Activated naive CD8-positive, alpha-beta T cell treated with anti-CD3 and anti-CD28 coated beads, Interleukin-2, amount 50 U/mL, for 24 hours (primary cell): ENCODE results near the gene RAB26.
A peak's percentile ranks its signal among the peaks of the same experiment; 100 is the strongest.
"Not testable (repeated sequence)": the region's sequence is repeated elsewhere in the genome, so short reads cannot be mapped to it uniquely, and the experiment has no call there.

Source experiments
- ATAC-seq: fragments of 150-1000 bp; cut with Tn5 transposase; one replicate; pipeline ENCODE4 v1.10.0; 2021
- DNase-seq: peaks from one replicate; pipeline ENCODE4 v3.0.0; 2021
- H3K27ac Mint-ChIP-seq: one replicate; pipeline ENCODE4 v1.8.0; 2021; ENCODE audit warnings: mild to moderate bottlenecking, mixed read lengths
- H3K27me3 Mint-ChIP-seq: one replicate; pipeline ENCODE4 v1.8.0; 2021; ENCODE audit warnings: mixed read lengths
- H3K36me3 Mint-ChIP-seq: one replicate; pipeline ENCODE4 v1.8.0; 2021; ENCODE audit warnings: low read depth, mixed read lengths
- H3K4me1 Mint-ChIP-seq: one replicate; pipeline ENCODE4 v1.8.0; 2021; ENCODE audit warnings: mixed read lengths
- H3K4me3 Mint-ChIP-seq: one replicate; pipeline ENCODE4 v1.8.0; 2021; ENCODE audit warnings: mild to moderate bottlenecking, moderate library complexity, mixed read lengths
- H3K9me3 Mint-ChIP-seq: one replicate; pipeline ENCODE4 v1.8.0; 2021; ENCODE audit warnings: mixed read lengths

Gene RAB26

DNA sequence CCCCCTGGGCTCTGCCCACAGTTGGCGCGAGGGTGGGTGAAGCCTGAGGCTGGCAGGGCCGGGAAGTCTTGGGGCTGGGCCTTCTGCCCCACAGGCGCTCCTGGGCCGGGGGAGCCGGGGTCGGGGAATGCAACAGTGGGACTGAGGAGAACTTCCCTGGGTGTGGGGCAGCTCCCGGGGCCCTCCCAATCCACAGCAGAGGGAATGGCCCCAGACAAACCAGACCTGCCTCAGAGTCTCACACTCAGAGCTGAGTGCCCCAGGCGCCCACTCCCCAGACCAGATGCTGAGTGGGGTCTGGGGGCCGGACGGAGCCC, 24.1 kb upstream of the RAB26 start:
- not testable (repeated sequence) for H3K9me3 Mint-ChIP-seq, H3K36me3 Mint-ChIP-seq, ATAC-seq, H3K4me3 Mint-ChIP-seq, H3K27me3 Mint-ChIP-seq, H3K27ac Mint-ChIP-seq, DNase-seq
- H3K4me1 Mint-ChIP-seq, result peaks cover 16% of the 10 kb centered on the region

DNA sequence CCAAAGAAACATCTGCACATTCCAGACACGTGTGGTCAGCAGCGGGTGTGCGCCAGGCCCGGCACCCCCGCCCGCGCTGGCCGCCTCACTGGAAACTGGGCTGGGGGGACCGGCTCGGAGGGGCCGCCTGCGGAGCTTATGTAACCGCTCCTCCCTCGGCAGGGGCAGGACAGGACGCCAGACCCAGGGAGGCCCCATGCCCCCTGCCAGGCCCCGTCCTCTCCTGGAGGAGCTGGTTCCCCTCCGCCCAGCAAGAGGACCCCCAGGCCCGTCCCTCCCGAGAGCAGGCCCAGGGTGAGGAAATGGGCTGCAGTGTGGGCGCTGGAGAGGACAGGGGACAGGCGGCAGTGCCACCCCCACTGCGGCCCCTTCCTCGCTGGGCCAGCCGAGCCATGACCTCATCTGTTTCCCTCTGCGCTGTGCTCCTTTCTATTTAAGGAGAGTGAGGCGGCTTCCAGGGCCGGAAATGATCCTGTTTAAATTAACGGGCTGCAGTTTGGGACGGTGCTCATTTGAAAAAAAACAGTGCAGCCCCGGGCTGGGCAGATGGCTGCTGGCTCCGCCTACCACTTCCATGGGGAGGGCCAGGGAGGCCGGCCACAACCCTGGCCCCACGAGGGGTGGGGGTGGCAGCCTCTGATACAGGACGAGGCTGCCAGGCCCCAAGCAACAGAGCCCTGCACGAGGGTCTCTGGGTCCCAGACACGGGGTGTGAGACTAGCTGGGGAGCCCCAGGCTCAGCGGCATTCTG, 23.6 kb upstream of the RAB26 start:
- H3K4me3 Mint-ChIP-seq, H3K9me3 Mint-ChIP-seq, H3K27me3 Mint-ChIP-seq, ATAC-seq, H3K27ac Mint-ChIP-seq, DNase-seq, H3K36me3 Mint-ChIP-seq: not testable (repeated sequence)
- peaks cover 18% of the 10 kb centered on the region for H3K4me1 Mint-ChIP-seq

DNA sequence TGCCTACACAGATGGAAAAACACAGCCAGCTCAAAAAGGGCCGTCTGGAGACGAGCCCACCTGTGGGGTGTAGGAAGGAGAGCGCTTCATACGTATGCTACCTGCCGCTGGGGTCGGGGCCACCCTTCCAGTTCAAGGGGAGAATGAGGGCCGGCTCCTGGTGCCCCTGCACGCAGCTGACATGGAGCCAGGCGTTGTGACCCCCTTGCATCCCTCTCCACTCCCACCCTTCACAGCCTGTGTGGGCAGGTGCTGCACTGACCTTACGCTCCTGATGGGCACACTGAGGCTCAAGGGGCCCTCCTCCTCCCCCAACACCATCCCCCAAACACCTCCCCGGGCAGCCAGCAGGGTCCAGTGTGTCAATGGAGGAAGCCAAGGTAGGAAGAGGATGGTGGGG, 22.8 kb upstream of the RAB26 start:
- H3K27ac Mint-ChIP-seq, H3K27me3 Mint-ChIP-seq, H3K9me3 Mint-ChIP-seq, H3K4me3 Mint-ChIP-seq, H3K36me3 Mint-ChIP-seq, DNase-seq, ATAC-seq: not testable (repeated sequence)
- peaks cover 18% of the 10 kb centered on the region for H3K4me1 Mint-ChIP-seq

DNA sequence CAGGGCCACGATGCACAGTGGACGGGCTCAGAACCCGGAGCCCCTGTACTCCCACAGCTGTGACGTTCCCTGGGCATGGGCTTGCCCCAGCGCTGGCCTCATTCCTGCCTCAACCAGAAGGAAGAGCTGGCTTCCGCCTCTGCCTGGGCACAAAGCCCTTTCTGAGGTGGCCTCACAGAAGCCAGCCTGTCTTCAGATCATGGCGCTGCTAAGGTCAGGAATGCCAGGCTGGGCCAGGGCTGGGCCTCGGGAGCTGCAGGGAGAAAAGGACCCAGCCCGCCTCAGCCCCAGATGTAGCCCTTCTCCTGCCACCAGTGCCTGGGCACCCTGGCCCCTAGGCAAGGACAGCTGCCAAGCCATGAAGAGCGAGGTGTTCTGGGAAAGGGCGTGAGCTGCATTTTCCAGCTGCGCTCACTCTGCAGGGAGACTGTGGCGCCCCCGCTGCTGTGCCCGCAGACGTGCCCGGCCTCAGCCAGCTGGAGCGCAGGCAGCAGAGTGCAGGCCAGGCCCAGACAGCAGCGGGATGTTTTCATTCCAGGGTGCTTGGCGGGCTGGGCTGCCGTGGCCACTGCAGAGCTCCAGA, 22.2 kb upstream of the RAB26 start:
- ATAC-seq, H3K27ac Mint-ChIP-seq, DNase-seq, H3K36me3 Mint-ChIP-seq, H3K27me3 Mint-ChIP-seq, H3K4me3 Mint-ChIP-seq, H3K9me3 Mint-ChIP-seq: not testable (repeated sequence)
- H3K4me1 Mint-ChIP-seq, result peaks cover 18% of the 10 kb centered on the region

DNA sequence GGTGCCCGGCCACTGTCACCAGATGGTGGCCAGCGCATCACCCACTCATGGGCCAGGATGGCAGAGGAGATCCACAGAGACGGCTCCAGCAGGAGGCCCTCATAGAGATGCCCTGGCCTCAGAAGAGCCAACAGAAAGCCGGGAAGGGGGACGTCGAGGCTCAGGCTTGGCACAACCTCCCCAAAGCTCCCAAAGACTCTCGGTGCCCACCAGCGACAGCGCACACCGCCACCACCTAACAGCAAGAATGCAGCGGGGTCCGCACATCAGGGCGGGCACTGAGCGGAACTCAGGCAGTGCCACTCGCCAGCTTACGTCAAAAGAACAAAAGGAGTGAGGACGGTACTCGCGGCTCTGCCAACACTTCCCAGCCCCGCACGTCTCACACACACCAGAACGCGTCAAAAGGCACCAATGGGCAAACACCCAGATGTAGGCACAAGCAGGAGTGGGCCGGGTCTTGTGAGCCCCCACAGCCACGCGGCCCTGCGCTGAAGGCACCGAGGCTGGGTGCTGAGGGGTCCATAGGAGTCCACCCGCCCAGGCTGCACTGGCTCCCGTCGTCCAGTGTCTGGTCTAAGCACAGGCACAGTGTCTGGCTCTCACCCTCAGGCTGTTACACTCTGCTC, 21.4 kb upstream of the RAB26 start:
- not testable (repeated sequence) for H3K27me3 Mint-ChIP-seq, H3K4me3 Mint-ChIP-seq, H3K36me3 Mint-ChIP-seq, DNase-seq, H3K27ac Mint-ChIP-seq, H3K9me3 Mint-ChIP-seq
- peaks cover 18% of the 10 kb centered on the region for H3K4me1 Mint-ChIP-seq
- peak; percentile 3 for ATAC-seq

DNA sequence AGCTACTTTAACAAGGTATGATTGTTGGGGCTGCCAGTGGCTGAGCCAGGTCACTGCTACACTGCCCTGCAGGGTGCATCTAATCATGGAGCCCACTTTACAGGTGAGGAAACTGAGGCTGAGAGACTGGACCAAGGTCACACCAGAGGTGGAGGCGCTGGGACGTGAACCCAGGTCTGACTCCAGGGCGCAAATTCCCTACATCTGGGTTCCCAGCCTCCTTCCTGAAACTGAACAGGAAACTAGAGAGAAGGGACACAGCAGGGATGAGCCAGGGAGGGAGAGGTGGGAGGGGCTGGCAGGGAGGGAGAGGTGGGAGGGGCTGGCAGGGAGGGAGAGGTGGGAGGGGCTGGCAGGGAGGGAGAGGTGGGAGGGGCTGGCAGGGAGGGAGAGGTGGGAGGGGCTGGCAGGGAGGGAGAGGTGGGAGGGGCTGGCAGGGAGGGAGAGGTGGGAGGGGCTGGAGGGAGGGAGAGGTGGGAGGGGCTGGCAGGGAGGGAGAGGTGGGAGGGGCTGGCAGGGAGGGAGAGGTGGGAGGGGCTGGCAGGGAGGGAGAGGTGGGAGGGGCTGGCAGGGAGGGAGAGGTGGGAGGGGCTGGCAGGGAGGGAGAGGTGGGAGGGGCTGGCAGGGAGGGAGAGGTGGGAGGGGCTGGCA, 20.7 kb upstream of the RAB26 start:
- peaks cover 18% of the 10 kb centered on the region for H3K4me1 Mint-ChIP-seq
- not testable (repeated sequence) for DNase-seq, H3K27me3 Mint-ChIP-seq, H3K27ac Mint-ChIP-seq, H3K4me3 Mint-ChIP-seq, H3K36me3 Mint-ChIP-seq, H3K9me3 Mint-ChIP-seq
- peak; percentile 0 for ATAC-seq

DNA sequence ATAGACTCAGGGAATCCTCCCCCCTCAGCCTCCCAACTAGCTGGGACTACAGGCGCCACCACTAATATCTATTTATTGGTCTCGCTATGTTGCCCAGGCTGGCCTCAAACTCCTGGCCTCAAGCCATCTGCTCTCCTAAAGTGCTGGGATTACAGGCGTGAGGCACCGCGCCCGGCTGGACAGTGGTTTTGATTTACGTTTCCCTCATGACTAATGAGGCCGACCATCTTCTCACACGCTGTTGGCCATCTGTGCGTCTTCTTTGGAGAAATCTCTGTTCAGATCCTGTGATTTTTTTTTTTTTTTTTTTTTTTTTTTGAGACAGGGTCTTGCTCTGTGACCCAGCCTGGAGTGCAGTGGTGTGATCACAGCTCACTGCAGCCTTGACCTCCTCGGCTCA, 19.2 kb upstream of the RAB26 start:
- not testable (repeated sequence) for H3K27me3 Mint-ChIP-seq, H3K4me3 Mint-ChIP-seq, H3K36me3 Mint-ChIP-seq, DNase-seq, ATAC-seq, H3K27ac Mint-ChIP-seq, H3K9me3 Mint-ChIP-seq
- H3K4me1 Mint-ChIP-seq, result peaks cover 18% of the 10 kb centered on the region

DNA sequence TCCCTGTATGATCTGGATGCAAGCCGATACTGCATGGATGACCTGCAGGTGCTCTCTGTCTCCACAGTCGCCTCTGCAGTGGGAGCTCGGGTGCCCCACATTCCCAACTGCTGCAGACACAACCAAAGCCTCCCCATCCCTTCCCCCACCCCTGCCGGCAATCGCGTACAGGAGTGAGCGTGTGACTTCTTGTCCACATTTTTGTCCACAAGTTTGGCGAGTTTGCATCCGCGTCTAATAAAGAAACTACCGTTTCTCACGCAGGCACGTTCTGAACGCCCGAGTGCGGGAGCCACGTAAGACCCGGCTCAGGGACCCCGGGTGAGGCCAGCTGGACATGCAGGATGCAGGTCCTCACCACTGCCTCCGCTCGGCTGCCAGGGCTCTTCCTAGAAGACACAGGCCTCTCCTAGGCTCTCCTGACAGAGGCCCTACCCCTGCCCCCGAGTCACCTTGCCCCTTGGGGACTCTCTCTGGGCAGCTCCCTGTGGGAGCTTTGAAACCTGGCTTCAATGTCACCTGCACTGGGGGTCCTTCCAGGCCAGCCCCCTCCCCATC, 18.5 kb upstream of the RAB26 start:
- H3K4me1 Mint-ChIP-seq, result peaks cover 18% of the 10 kb centered on the region
- H3K36me3 Mint-ChIP-seq, H3K9me3 Mint-ChIP-seq, H3K27me3 Mint-ChIP-seq, H3K4me3 Mint-ChIP-seq, H3K27ac Mint-ChIP-seq, DNase-seq, ATAC-seq: not testable (repeated sequence)

DNA sequence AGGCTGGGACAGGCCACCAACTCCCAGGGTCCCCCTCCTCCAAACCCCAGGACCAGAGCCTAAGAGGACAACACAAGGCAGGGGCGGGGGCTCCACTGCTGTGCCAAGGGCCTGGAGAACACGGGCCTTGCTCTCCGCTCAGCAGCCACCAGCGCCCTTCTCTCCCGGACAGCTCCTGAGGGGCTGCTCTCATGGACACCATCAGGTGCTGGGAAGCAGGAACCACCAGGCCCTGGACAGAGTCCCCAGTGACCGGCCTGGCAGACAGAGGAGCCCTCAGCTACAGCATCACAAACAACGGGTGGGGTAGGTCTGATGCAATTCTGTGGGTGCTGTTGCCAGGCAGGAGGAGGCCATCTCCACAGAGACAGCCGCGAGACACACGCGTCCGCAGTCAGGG, 14.6 kb upstream of the RAB26 start:
- not testable (repeated sequence) for H3K27me3 Mint-ChIP-seq, H3K9me3 Mint-ChIP-seq, ATAC-seq, DNase-seq, H3K4me3 Mint-ChIP-seq, H3K36me3 Mint-ChIP-seq, H3K27ac Mint-ChIP-seq
- peaks cover 11% of the 10 kb centered on the region for H3K4me1 Mint-ChIP-seq

DNA sequence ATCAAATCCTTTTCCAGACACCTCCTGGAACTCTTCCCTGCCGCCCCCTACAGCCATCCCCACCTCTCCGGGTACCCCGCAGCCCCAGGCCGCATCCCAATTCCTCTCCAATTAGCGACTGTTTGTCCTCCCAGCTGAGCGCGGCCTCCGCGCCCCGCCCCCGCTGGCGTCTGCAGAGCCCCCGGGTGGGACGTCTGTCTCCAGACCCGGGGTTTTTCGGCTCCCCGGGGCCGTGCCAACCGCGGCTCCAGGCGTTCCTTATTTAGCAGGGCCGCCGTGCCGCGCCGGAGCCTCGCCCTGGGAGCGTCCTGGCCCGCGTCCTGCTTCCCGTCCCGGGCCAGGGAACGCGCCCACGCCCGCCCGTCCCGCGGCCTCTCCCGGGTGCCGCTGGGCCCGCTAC, 13.4 kb upstream of the RAB26 start:
- peak; percentile 25 for DNase-seq
- H3K4me3 Mint-ChIP-seq, result peak overlapping the region; percentile 74
- not testable (repeated sequence) for H3K27me3 Mint-ChIP-seq, H3K27ac Mint-ChIP-seq, H3K4me1 Mint-ChIP-seq, H3K36me3 Mint-ChIP-seq, H3K9me3 Mint-ChIP-seq, ATAC-seq

DNA sequence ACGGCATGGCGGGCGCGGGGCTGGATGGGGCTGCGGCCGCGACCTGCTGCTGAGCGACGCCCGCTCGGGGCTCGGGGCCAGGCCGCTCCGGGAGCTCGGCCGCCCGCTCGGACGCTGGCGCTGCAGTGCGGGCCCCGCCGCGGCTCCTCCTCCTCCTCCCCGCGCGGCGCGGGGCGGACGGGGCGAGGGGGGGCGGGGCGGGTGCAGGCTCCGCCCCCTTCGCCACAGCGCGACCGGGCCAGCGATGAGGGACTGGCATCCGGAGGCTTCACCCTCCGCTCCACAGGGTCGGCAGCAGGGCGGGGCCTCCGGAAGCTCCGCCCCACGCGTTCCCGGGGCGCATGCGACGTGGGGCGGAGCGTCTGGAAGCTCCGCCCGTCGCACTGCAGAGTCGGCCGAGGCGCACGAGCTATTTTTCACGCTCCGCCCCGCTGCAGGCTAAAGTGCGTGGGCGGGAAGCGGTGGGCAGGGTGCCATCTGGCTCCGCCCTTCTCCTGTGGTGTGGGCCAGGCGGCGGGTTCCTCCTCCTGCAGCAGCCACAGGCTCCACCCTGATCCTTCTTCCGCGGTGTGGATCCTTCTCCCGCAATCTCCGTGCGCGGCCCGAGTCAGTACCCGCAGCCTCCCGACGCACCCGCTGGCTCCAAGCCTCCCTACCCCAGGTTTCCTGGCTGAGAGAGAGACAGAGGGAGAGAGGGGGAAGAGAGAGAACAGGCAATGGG, 12.5 kb upstream of the RAB26 start, which contains the start of gene PKD1:
Gene PKD1 (minus strand): TSS at position 129 of the 721 bp plus-strand sequence. CDS start 209 bp downstream, outside the sequence.
- H3K36me3 Mint-ChIP-seq, H3K27me3 Mint-ChIP-seq: not testable (repeated sequence)
- ATAC-seq, result peak; percentile 68

DNA sequence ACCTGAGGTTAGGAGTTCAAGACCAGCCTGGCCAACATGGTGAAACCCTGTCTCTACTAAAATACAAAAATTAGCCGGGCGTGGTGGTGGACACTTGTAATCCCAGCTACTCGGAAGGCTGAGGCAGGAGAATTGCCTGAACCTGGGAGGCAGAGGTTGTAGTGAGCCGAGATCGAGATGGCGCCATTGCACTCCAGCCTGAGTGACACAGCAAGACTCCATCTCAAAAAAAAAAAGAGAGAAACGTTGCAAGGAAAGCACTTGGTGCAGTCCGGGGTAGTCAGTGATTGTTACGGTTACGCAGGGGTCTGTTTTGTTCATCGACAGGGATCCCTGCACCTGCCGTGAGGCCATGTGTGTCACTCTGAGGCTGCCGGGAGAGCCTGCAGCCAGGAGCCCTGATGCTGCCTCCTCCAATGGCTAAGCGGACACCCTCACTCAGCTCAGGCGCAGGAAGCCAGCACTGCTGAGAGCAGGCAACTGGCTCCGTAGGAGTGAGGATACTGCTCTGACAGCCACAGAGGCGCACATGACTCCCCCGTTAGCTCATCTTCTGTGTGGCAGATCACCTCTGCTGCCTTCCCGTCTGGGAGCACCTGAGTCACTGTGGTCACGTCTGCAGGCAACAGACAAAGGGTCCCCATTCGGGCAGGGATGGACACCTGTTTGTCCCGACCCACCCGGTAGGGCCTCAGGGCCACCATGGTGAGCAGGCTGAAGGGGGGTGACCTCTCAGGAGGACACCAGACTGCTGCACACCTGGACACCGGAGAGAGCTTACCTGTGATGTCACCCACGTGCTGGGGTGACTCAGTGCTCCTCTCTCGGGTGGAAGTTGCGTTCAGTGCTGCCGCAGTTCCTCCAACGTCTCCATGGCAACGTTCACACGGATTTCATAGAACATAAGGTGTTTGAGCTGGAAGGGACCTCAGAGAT, 5.2 kb upstream of the RAB26 start:
- H3K36me3 Mint-ChIP-seq, result no peaks in the 10 kb centered on the region
- H3K27ac Mint-ChIP-seq, result no peak overlapping the region
- ATAC-seq, result peak; percentile 33
- H3K9me3 Mint-ChIP-seq, result no peaks in the 10 kb centered on the region
- peaks cover 2% of the 10 kb centered on the region for H3K4me1 Mint-ChIP-seq
- no peak overlapping the region for H3K4me3 Mint-ChIP-seq
- DNase-seq, result no peak
- no peaks in the 10 kb centered on the region for H3K27me3 Mint-ChIP-seq

More for the DNA sequence above, 12.5 kb upstream of the RAB26 start, which contains the start of gene PKD1:
- Mint-ChIP-seq H3K27ac (peak within 1 kb of the TSS; percentile 91), H3K4me3 (peak within 1 kb of the TSS; percentile 88)
- H3K9me3 Mint-ChIP-seq, H3K4me1 Mint-ChIP-seq: not testable (repeated sequence)
- peak; percentile 100 for DNase-seq

DNA sequence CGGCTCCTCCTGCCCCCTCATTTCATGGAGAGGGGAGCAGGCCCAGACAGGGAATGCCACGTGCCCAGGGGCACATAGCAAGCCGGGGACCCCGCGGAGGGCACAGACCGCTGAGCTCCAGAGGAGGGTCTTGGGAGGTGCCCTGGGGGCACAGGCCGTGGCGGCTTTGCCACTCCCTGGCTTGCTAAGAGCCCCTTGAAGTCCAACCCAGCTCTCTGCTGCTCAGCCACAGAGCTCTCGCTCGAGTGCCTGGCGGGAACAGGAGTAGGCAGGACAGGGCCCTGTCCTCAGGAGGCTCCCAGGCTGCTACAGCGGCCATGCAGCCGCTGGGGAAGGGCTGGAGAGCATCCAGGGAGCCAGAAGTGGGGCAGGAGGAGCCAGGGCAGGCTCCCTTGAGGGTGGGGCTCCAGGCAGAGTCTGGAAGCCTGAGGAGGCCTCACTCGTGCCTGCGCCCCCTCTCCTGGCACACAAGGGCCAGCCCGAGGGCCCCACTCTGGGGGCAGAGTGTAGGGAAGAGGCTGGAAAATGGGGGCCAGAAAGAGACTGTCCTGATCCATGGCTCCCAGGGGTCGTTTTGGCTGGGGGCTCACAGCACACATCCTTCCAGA, 4.4 kb upstream of the RAB26 start:
- H3K27me3 Mint-ChIP-seq, result no peaks in the 10 kb centered on the region
- DNase-seq, result no peak
- peaks cover 2% of the 10 kb centered on the region for H3K4me1 Mint-ChIP-seq
- H3K4me3 Mint-ChIP-seq, result no peak overlapping the region
- ATAC-seq, result no peak
- no peaks in the 10 kb centered on the region for H3K9me3 Mint-ChIP-seq
- no peak overlapping the region for H3K27ac Mint-ChIP-seq
- no peaks in the 10 kb centered on the region for H3K36me3 Mint-ChIP-seq
